Putamen (tissue), 1 donor: Measurements from ENCODE around the gene BEAN1.

Experiments used
- DNase-seq: peaks from one replicate; pipeline ENCODE4 v3.0.0-alpha.2; 2016; ENCODE audit warnings: low spot score

The BEAN1 gene

GRCh38 chr16:66395806-66396555, 31.1 kb upstream of the BEAN1 start:
- DNase-seq: no peak

GRCh38 chr16:66397736-66398433, 29.2 kb upstream of the BEAN1 start:
- DNase-seq: no peak

GRCh38 chr16:66399031-66399430, 28.1 kb upstream of the BEAN1 start:
- DNase-seq: no peak

- DNase-seq: no peak
These were observed 27.2 kb upstream of the BEAN1 start for GRCh38 chr16:66399930-66400329.

- no peak for DNase-seq
These were observed 26.4 kb upstream of the BEAN1 start for GRCh38 chr16:66400503-66401380.

- DNase-seq: no peak
These were observed 25.5 kb upstream of the BEAN1 start for GRCh38 chr16:66401610-66402009.

- DNase-seq: no peak
These were observed 24.9 kb upstream of the BEAN1 start for GRCh38 chr16:66402166-66402565.

- DNase-seq: no peak
These were observed 24.4 kb upstream of the BEAN1 start for GRCh38 chr16:66402591-66403230.

- DNase-seq: no peak
These were observed 23.5 kb upstream of the BEAN1 start for GRCh38 chr16:66403531-66404145.

GRCh38 chr16:66405057-66405783, 21.9 kb upstream of the BEAN1 start:
- DNase-seq: no peak

GRCh38 chr16:66406534-66407221, 20.4 kb upstream of the BEAN1 start:
- DNase-seq: peak; percentile 59

GRCh38 chr16:66408163-66409048, 18.7 kb upstream of the BEAN1 start:
- no peak for DNase-seq

- no peak for DNase-seq
These were observed 17.9 kb upstream of the BEAN1 start for GRCh38 chr16:66409156-66409555.

GRCh38 chr16:66412182-66412581, 14.9 kb upstream of the BEAN1 start:
- no peak for DNase-seq

GRCh38 chr16:66414891-66415290, 12.2 kb upstream of the BEAN1 start:
- no peak for DNase-seq

- DNase-seq: no peak
These were observed 11.0 kb upstream of the BEAN1 start for GRCh38 chr16:66416136-66416535.

GRCh38 chr16:66416939-66417700, 10.0 kb upstream of the BEAN1 start:
- DNase-seq: no peak

- DNase-seq: no peak
These were observed 8.7 kb upstream of the BEAN1 start for GRCh38 chr16:66418165-66418962.
